Hematopoietic multipotent progenitor cell treated with erythropoietin and hydrocortisone succinate and interleukin-3 and kit ligand, for 17 days (in vitro differentiated cells): ENCODE data around the gene P2RY8.
"Not testable (repeated sequence)": the region's sequence is repeated elsewhere in the genome, so short reads cannot be mapped to it uniquely, and the experiment has no call there.

ENCODE experiments used
- DNase-seq: peaks from one replicate; pipeline ENCODE4 v3.0.0-alpha.2; 2015; ENCODE audit warnings: low spot score

The P2RY8 gene, protein sequence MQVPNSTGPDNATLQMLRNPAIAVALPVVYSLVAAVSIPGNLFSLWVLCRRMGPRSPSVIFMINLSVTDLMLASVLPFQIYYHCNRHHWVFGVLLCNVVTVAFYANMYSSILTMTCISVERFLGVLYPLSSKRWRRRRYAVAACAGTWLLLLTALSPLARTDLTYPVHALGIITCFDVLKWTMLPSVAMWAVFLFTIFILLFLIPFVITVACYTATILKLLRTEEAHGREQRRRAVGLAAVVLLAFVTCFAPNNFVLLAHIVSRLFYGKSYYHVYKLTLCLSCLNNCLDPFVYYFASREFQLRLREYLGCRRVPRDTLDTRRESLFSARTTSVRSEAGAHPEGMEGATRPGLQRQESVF

DNA sequence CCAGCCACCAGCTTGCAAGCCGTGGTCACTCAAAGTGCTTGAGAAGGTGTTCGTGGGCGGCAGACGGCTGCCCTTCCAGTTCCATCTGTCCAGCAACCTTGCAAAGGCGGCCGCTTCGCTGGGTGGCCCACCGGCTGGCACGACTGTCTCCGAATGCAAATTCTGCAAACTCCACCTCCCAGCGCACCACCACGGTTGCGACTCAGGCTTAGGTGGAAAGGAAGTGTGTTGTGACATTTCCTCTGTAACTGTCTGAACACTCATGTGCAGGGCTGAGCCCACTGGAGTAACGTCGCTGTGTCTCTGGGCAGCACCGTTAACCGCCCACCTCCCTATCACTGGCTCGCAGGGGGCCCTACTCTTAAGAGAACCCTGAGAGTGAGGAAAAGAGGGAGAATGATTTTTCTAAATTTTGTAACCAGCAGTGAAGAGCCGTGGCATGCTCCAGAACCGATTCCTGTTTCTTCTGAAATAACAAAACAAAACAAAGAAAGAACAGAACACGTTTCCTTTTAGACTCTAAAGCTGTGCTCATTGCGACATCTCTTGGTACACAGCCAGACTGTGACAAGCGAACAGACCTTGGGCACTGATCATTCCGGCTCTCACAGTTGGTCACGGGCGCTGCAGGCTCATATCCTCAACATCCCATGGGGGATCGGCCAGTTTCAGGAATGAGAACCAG is at the start of gene P2RY8:
TSS of gene P2RY8 (minus strand) at position 155 of the 685 bp plus-strand sequence. CDS start 70,627 bp downstream, outside the sequence.
- no peak for DNase-seq

DNA sequence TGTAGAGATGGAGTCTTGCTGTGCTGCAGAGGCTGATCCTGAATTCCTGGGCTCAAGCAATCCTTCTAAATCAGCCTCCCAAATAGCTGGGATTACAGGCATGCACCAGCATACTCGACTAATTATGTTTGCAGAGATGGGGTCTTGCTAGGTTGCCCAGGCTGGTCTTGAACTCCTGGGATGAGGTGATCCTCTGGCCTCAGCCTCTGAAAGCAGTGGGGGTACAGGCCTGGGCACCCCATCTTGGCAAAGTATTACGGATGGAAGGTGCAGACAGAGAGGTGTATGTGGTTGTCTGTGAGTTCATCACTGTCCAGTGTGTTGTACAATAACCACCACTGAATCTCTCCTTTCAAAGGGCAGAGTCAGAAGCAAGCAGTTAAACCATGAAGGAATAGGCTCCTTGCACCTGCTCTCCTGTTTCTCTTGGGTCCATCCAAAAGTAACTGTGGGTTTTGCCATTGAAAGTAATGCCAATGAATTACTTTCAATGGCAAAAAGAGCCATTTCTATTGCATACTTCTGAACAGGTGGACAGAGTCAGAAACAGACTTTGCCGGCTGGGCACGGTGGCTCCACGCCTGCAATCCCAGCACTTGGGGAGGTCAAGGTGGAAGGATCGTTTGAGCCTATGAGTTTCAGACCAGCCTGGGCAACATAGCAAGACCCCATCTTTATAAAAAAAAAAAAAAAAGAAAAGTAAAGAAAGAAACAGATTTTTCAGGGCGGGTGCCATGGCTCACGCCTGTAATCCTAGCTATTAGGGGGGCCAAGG is 47.4 kb upstream of the P2RY8 start:
- DNase-seq = no peak

DNA sequence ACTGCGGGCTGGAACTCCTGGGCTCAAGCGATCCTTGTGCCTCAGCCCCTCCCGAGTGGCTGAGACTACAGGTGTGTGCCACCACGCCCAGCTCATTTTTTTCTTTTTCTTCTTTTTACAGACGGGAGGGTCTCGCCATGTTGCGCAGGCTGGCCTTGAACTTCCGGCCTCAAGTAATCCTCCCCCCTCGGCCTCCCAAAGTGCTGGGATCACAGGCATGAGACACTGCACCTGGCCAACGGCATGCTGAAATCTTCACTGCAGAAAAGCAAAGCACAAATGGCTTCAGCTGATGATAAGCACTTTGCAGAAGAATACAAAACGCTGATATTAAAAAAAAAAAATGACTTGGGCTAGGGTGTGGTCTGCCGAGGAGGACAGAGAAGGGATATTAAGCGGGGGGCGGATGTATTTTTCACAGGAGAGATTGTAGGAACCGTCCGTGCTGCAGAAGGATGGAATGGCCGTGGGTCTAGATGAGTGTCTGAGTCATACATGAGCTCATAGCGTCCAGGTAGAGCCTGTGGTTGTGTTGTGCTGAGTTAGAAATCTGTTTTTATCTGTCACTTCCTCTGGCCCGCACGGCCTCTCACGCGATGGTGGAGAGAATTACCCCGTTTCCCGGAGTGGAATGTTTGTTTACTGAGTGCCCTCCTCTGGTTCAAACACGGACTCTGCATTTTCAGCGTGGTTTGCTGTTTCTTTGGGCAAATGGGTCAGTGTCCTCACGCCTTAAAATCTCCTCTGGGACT is 45.9 kb upstream of the P2RY8 start:
- DNase-seq = no peak

DNA sequence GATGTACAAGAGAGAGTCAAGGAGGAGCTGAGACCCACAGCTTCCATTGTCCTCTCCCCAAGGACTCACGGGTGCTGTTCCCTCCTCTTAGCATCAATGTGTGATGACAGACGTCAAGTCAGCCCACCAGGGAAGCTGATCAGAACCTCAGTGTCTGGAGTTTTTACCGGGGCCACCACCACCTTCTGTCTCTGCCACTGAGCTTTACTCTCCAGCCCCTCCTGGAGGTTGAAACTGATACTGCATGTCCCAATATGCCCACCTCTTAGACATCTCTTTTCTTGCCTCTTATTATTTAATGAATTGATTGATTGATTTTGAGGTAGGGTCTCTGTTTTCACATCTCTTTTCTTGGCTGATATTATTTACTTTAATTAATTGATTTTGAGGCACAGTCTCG is 44.1 kb upstream of the P2RY8 start:
- DNase-seq = peak; percentile 58

DNA sequence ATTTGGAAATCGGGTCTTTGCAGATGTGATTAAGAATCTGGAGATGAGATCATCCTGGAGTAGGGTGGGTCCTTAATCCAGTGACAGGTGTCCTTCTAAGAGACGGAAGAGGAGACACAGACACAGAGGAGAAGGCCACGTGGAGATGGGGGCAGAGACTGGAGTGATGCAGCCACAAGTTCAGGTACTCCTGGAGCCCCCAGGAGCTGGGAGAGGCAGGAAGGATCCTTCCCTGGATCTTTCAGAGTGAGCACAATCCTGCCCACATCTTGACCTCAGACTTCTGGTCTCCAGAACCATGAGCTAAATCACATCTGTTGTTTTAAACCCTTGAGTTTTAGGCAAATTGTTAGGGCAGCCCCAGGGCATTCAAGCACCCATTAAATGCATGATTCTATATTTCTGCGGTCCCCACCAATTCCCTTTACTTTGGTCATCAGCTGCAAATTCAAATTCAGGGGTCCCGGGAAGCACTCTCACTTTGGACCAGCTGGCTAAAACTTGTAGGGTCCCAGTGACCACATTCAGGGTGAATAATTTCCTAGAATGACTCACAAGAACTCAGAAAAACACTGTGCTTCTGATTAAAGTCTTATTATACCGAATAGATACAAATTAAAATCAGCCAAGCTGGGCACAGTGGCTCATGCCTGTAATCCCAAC is 41.7 kb upstream of the P2RY8 start:
- DNase-seq = no peak

DNA sequence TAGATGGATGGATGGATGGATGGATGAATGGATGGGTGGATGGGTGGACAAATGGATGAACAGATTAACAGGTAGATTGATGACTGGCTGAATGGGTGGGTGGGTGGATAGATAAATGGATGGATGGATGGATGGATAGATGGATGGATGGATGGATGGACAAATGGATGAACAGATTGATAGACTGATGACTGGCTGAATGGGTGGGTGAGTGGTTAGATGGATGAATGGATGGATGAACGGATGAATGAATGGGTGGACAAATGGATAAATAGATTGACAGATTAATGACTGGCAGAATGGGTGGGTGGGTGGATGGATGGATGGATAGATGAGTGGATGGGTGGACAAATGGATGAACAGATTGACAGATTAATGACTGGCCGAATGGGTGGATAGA is 40.9 kb upstream of the P2RY8 start:
- DNase-seq = no peak

DNA sequence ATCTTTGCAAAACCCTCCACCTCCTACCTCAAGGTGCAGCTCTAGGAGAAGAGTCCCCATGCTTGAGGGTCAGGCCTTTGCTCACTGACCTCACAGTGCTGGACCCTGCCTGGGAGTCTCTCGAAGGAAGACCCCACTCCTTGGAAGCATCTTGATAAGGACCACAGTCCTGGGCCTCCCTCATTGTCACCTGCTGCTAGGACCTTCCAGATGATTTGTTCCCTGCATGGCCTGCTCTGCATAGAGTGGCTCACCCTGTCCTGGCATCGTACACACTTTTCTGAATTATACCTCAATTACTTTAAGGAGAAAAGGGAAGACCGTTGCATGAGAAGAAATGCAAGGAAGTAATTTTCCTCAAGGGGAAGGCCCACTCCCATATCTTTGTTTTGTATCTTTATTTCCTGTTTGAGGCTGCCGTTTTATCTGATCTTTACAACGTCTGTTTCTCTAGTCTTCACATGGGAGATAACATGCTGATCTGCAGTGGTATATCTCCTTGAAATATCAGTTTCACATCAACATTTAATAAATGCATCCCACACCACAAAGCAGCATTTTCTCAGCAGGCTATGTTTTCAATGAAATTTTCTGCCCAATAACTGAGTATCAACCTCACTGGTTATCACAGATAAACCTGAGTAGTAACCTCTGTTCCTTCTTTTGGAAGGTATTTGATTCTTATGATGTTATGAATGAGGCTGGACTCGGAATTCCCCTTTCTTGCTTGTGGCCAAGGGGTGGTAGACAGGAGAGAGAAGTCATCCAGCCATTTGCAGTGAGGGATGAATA is 39.4 kb upstream of the P2RY8 start:
- no peak for DNase-seq

DNA sequence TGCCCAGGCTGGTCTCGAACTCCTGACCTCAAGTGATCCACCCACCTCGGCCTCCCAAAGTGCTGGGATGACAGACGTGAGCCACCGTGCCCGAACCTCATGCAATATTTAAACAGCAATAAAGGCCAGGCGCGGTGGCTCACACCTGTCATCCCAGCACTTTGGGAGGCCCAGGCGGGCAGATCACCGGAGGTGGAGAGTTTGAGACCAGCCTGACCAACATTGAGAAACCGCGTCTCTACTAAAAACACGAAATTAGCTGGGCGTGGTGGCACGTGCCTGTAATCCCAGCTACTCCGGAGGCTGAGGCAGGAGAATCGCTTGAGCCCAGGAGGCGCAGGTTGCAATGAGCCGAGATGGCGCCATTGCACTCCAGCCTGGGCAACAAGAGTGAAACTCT is 37.2 kb upstream of the P2RY8 start:
- not testable (repeated sequence) for DNase-seq

DNA sequence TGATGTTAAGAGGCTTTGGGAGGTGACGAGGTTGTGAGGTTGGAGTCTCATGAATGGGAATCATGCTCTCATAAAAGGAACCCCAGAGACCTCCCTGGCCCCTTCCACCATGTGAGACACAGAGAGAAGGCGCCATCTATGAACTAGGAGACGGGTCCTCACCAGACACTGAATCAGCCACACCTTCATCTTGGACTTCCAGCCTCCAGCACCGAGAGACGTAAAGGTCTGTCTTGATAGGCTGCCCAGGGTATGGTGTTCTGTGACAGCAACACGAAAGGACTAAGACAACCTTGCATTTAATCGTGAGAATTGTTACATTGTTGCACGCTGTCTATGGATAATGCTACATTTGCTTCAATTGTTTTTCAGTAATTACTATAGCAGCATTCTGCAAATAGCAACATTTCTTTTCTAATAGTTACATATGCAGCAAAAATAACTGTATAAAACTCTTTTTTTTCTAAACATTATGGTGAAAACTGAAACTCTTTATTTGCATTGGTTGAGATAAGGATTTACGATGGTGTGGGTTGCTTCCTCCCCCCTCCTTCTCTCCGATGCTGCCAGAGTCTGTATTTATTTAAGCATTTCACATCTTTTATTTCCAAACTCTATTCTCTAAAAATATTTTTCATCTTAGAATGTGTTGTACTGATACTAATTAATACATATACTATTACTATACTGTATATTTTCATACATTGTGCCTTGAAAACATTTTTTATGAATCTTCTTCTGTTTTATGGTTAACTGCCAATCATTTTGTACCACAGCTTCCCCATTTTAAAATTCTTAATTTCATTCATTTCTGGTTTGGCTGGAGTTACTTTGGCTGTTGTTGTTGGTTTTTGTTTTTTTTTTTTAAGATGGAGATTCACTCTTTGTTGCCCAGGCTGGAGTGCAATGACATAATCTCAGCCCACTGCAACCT is 28.0 kb upstream of the P2RY8 start:
- no peak for DNase-seq

DNA sequence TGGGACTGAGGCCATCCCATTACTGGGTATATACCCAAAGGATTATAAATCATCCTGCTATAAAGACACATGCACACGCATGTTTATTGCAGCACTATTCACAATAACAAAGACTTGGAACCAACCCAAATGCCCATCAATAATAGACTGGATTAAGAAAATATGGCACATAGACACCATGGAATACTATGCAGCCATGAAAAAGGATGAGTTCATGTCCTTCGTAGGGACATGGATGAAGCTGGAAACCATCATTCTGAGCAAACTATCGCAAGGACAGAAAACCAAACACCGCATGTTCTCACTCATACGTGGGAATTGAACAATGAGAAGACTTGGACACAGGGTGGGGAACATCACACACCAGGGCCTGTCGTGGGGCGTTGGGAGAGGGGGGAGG is 27.1 kb upstream of the P2RY8 start:
- not testable (repeated sequence) for DNase-seq

DNA sequence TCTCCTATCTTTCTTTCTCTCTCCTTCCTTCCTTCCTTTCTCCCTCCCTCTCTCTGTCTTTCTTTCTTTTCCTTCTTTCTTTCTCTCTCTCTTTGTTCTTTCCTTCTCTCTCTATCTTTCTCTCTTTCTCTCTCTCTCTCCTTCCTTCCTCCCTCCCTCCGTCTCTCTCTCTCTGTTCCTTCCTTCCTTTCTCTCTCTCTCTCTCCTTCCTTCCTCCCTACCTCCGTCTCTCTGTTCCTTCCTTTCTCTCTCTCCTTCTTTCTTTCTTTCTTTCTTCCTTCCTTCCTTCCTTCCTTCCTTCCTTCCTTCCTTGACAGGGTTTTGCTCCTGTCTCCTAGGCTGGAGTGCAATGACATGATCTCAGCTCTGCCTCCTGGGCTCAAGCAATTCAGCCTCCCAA is 24.2 kb upstream of the P2RY8 start:
- no peak for DNase-seq

DNA sequence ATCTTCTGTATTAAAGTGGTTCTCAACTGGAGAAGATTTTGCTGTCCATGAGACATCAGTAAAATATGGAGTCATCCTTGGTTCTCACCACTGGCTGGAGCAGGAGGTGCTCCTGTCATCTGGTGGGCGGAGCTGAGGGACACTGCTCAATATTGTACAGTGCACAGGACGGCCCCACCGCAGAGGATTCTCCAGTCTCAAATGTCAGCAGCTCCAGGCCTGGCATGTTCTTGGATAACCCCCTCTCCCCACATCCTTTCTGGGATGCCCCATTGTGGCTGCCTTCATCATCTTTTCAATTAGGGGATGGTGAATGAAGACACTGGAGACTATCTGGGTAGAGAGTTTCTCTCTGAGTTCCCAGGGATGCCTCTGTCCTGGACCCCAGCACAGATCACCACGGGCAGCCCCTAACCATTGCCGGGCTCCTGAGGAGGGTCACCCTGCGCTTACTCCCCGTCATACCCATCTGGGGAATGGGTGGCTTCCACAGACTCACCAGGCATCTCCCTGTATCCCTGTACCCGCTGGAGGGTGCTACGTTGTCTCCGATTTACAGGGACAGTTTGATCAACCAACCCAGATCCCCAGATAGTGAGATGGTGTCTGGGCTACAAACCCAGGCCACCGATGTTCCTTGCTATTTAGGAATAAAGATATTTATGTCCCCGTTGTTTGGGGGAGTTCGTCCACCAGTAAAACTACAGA is 21.9 kb upstream of the P2RY8 start:
- DNase-seq = no peak

DNA sequence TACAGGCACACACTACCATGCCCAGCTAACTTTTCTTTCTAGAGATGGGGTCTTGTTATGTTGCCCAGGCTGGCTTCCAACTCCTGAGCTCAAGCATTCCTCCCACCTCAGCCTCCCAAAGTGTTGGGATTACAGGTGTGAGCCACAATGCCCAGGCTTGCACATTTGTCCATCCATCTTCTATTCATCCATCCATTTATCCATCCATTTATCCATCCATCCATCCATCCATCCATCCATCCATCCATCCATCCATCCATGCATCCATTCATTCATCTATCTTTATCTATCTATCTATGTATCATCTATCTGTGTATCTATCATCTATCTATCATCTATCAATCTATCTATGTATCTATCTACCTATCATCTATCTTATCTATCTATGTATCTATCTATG is 20.5 kb upstream of the P2RY8 start:
- DNase-seq = not testable (repeated sequence)

DNA sequence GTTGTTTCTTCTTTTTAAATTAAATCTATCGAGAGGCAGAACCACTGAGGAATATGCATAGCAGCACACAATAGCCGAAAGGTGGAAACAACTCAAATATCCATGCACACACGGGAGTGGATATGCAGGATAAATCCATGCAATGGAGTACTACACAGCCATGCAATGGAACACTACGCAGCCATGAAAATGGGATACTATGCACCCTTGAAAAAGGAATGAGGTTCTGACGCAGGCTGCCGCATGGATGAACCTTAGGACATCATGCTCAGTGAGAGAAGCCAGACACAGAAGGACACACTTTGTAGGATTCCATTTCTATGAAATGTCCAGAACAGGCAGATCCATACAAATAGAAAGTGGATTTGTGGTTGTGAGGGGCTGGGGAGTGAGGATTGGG is 18.4 kb upstream of the P2RY8 start:
- DNase-seq = no peak

DNA sequence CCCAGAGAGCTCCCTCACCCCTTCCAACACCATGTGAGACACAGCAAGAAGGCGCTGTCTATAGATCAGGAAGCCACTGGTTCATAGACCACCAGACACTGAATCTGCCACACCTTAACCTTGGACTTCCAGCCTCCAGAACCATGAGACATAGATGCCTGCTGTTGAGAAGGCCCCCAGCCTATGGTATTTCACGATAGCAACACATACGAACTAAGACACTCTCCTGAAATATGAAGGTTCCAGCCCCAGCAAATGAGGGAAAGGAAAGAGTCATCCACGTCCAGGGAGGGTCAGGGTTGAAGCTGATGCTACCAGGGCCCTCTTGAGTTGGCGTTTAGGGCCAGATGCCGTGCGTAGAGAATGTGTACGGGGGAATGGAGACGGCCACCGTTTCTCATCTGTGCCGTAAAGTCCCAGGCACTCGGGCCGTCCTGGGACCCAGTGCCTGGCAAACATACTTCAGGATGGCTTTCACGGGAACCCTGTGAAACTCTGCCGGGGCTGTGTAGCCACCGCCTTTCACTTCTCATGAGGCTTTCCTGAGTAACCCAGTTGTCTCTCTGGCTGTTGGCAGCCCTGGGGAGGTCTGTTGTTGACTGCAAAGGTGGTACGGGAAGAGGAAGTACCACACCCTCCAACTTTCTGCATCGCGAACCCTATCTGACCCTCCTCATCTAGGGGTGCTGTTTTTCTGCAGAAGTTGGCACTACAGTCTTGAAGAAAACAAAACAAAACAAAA is 17.7 kb upstream of the P2RY8 start:
- no peak for DNase-seq

DNA sequence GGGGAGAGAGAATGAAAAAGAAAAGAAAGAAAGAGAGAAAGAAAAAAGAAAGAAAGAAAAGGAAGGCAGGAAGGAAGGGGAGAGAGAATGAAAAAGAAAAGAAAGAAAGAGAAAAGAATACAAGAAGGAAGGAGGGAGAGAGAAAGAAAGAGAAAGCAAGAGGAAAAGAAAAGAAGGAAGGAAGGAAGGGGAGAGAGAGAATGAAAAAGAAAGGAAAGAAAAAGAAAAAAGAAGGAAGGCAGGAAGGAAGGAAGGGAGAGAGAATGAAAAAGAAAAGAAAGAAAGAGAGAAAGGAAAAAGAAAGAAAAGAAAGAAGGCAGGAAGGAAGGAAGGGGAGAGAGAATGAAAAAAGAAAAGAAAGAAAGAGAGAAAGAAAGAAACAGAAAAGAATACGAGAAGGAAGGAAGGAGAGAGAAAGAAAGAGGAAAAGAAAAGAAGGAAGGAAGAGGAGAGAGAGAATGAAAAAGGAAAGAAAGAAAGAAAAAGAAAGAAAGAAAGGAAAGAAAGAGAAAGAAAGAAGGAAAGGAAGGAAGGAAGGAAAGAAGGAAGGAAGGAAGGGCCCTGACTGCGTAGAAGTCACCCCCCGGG is 15.1 kb upstream of the P2RY8 start:
- no peak for DNase-seq

DNA sequence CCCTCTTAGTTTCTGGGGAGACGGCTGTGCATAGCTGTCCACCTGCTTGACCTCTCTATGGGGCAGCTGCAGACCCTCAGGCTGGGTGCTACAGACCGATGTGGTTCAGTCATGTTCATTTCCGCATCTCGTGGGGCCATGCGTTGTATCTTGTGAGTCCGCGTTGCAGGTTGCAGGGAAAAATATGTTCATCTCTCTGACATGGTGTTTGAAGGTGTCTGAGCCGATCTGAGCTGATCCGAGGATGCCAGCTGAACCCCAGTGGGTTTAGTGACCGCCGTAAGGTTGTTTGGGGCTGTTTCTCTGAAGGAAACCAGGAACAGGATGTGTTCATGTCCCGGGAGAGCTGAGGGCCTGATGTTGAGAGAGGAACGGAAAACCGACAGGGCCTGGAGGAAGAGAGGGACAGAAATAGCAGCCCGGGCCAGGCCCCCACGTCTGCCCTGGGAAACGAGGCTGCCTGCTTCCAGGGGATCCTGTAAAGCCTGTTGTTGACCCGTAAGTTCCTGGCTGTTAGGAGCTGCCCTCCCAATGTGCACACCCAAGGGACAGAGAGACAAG is 9.8 kb upstream of the P2RY8 start:
- no peak for DNase-seq
